ENCODE data around the gene RAPGEF2. TPM values are rescaled to one million over a fixed set of nuclear protein-coding genes. Genes with fewer than 3 reads are reported as not detected.

RAPGEF2 gene
- total and polyA plus RNA-seq, 2 of the 8 experiments (the other 6 are each of a cell fraction or from before 2014, with no cell fraction given) = 24.4 to 48.6 TPM

GRCh38 chr4:159173886-159174285 is 71.0 kb downstream of the RAPGEF2 start:
- DNase-seq (ENCODE audit: low read depth in 1 of 2, low spot score in 2 of 2) = no peak
- H3K23me2 ChIP-seq (ENCODE audit: low read depth, low read length) = no peaks in the 10 kb centered on the region
- no peak overlapping the region for H2BK5ac ChIP-seq (ENCODE audit: low read depth, low read length)
- no peak overlapping the region for H3K14ac ChIP-seq (ENCODE audit: insufficient read length)
- H4K8ac ChIP-seq (ENCODE audit: extremely low read depth, insufficient read depth, low read length) = no peak overlapping the region
- H3K4me1 ChIP-seq (replicated peaks in 1 of 4; ENCODE audit: control insufficient read depth in 3 of 4, insufficient read depth in 4 of 4, low read length in 3 of 4) = peaks cover 5 to 13% (median 10%) of the 10 kb centered on the region in 4 experiments
- no peak overlapping the region for H3K9ac ChIP-seq (replicated peaks in 1 of 4; ENCODE audit: extremely low read depth in 1 of 4, low read depth in 3 of 4, low read length in 3 of 4)
- H3K4me3 ChIP-seq (ENCODE audit: extremely low read depth in 1 of 4, insufficient read depth in 2 of 4, low read depth in 3 of 4, low read length in 4 of 4) = no peak overlapping the region
- ChIA-PET POLR2A (ENCODE audit: partially characterized antibody) (interaction anchor here (1.2 to 1.5 kb wide), 2 partner anchors 69 to 72 kb away, joined by 3 read pairs; partner anchors contain the start of gene RAPGEF2), CTCF (ENCODE audit: partially characterized antibody) (interaction anchor here (0.7 to 1.5 kb wide), 10 partner anchors 21 to 501 kb away, joined by 3 to 5 read pairs (median 3); no protein-coding TSS in a partner anchor)
- H2BK20ac ChIP-seq (ENCODE audit: low read length) = no peak overlapping the region
- H3K36me3 ChIP-seq (ENCODE audit: control insufficient read depth in 2 of 4, insufficient read depth in 4 of 4, low read length in 3 of 4) = no peaks in the 10 kb centered on the region
- H3K79me2 ChIP-seq (ENCODE audit: control insufficient read depth in 1 of 2, insufficient read depth in 2 of 2, low read length in 2 of 2) = peaks cover 5 to 93% of the 10 kb centered on the region in 2 experiments; a peak in 3 of 4 replicates
- no peak overlapping the region for H2BK120ac ChIP-seq (replicated peaks; ENCODE audit: low read depth, low read length)
- H3K79me1 ChIP-seq (ENCODE audit: low read depth, low read length) = no peaks in the 10 kb centered on the region; the same call in 1 of the 2 replicates
- no peak overlapping the region for H3K56ac ChIP-seq (replicated peaks; ENCODE audit: insufficient read length, low read depth, low read length)
- no peak overlapping the region for H4K5ac ChIP-seq (ENCODE audit: insufficient read length, low read depth, low read length)
- TF ChIP-seq SUZ12 (IDR thresholded peaks at IDR 0.05; ENCODE audit: low read length) = no peak
- TF ChIP-seq BRCA1 (IDR thresholded peaks at IDR 0.05; ENCODE audit: low read depth, low read length) = no peak
- TF ChIP-seq TEAD4 (IDR thresholded peaks at IDR 0.05; ENCODE audit: low read depth, low read length) = no peak
- TF ChIP-seq EGR1 (IDR thresholded peaks at IDR 0.05; ENCODE audit: borderline replicate concordance, low read depth, low read length) = no peak
- TF ChIP-seq JUND (IDR thresholded peaks at IDR 0.05; ENCODE audit: low read length) = no peak
- no peak for TF ChIP-seq KDM4A (IDR thresholded peaks at IDR 0.05; ENCODE audit: low read depth, low read length, severe bottlenecking)
- TF ChIP-seq SIN3A (conservative IDR thresholded peaks at IDR 0.05 in 1 of 2, IDR thresholded peaks at IDR 0.05 in 1 of 2; ENCODE audit: low read depth in 1 of 2, low read length in 2 of 2) = no peak
- no peak for TF ChIP-seq ATF3 (IDR thresholded peaks at IDR 0.05; ENCODE audit: insufficient read depth, low read depth, low read length)
- TF ChIP-seq POLR2A (IDR thresholded peaks at IDR 0.05; ENCODE audit: control extremely low read depth in 1 of 2, low read depth in 2 of 2, low read length in 2 of 2) = no peak
- TF ChIP-seq USF2 (IDR thresholded peaks at IDR 0.05; ENCODE audit: low read length) = no peak
- H4K20me1 ChIP-seq (replicated peaks in 1 of 2; ENCODE audit: control insufficient read depth in 1 of 2, insufficient read depth in 2 of 2, low read length in 2 of 2) = peaks cover 0 to 2% of the 10 kb centered on the region in 2 experiments
- H3K23ac ChIP-seq (ENCODE audit: insufficient read length) = no peak overlapping the region
- peaks cover 0 to 1% (median 0%) of the 10 kb centered on the region in 4 experiments; a peak in 1 of 7 replicates for H3K27me3 ChIP-seq (replicated peaks in 1 of 4; ENCODE audit: control insufficient read depth in 3 of 4, extremely low read depth in 1 of 4, insufficient read depth in 3 of 4, low read length in 3 of 4)
- H2BK12ac ChIP-seq (ENCODE audit: low read depth, low read length) = no peak overlapping the region
- no peak overlapping the region for H2AFZ ChIP-seq (ENCODE audit: low read length)
- no peak overlapping the region for H3K27ac ChIP-seq (ENCODE audit: low read depth, low read length)
- no peak overlapping the region for H3K4ac ChIP-seq (replicated peaks; ENCODE audit: insufficient read length, low read depth, low read length)
- no peaks in the 10 kb centered on the region for H3K9me3 ChIP-seq (ENCODE audit: insufficient read depth in 2 of 2, low read depth in 1 of 2, low read length in 1 of 2)
- H3K18ac ChIP-seq (ENCODE audit: extremely low read depth, low read length) = no peak overlapping the region
- 81% methylated on average over 4 of the region's 4 CpGs; no CpG with 5 or more reads in 1 of the 2 experiments for WGBS, 2 experiments (ENCODE audit: extremely low coverage in 1 of 2, insufficient coverage in 1 of 2, insufficient read length in 1 of 2, insufficient replicate concordance in 2 of 2, low coverage in 1 of 2, low lambda C conversion rate in 2 of 2, missing lambda C conversion rate in 1 of 2)
- H3K4me2 ChIP-seq (ENCODE audit: insufficient read depth in 1 of 2, low read depth in 2 of 2, low read length in 2 of 2) = no peak overlapping the region
- no peak overlapping the region for H2BK15ac ChIP-seq (ENCODE audit: low read length)
- FAIRE-seq = no peak
- no peak overlapping the region for H4K91ac ChIP-seq (replicated peaks; ENCODE audit: insufficient read length, low read length)
- H2AK5ac ChIP-seq (ENCODE audit: low read depth, low read length) = no peak overlapping the region

Data from H1 (cell line).